Cerebellar nuclear complex (tissue), 1 donor: ENCODE data around the gene OR51L1.
"Not testable (repeated sequence)": the region's sequence is repeated elsewhere in the genome, so short reads cannot be mapped to it uniquely, and the experiment has no call there.

ENCODE experiments used
- DNase-seq, 2 experiments: peaks; one replicate each; lab custom pipeline; 2025; lab: John Stamatoyannopoulos, UW

Gene OR51L1

GRCh38 chr11:4994551-4994950, at the start of gene OR51L1:
OR51L1 (plus strand) TSS chr11:4994851; CDS start chr11:4998983, 4,132 bp downstream.
- DNase-seq: no peak

GRCh38 chr11:4947505-4947904, 47.1 kb upstream of the OR51L1 start, which contains the start of gene OR51A4:
OR51A4 (minus strand) TSS chr11:4947605; CDS start chr11:4947100, 505 bp downstream.
- no peak for DNase-seq

DNA sequence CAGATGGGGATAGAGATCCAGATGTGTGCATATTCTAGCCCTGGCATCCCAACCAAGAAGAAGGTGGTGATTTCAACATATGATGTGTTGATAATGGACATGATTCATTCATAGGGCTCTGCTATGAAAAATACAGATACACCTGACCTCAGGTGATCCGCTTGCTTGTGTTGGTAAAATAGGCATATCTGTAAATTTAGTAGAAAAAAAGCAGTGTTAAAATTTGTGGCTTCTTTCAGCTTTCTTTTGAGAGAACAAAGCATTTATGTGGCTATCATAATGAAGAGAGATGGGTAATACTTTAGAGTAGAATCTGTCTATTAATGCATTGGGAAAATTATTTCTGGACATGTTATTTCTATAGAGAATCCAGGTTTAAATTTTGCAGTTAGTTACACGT, 39.0 kb upstream of the OR51L1 start, which contains the start of gene OR51A2:
Gene OR51A2 (minus strand): TSS at position 101 of the 400 bp plus-strand sequence. CDS start 0 bp downstream, at position 101.
- not testable (repeated sequence) for DNase-seq

DNA sequence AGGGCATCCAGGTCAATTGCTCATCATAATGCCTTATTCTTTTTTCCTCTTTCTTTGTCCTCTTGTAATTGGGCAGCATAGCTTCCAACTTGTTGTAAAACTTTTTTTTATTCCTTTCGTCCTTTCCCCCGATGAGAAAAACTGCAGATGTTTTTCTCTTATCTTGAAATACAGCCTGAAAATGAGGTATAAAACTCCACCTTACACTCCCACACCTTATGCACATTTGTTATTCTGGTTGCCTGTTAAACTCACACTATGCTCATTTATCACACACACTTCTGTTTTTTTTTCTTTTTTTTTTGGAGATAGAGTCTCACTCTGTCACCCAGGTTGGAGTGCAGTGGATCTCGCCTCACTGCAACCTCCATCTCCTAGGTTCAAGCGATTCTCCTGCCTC, 37.3 kb upstream of the OR51L1 start:
- no peak for DNase-seq

DNA sequence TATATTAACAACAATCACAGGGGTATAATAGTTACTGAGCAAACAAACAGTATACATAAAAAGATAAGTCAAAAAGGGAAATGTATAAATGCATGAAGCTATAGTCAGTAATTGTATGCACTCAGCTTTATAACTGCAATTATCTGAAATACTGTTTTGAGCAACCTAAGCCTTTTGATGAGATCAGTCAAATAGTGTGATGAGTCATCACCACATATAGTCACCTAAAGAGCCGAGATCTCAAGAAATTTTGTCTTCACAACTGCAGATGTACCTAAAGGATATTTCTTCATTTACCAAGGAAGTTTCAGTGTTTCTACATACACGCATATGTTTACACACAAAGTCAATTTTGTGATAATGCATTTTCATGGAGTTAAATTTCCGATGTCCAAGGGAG, 33.8 kb upstream of the OR51L1 start:
- no peak for DNase-seq

DNA sequence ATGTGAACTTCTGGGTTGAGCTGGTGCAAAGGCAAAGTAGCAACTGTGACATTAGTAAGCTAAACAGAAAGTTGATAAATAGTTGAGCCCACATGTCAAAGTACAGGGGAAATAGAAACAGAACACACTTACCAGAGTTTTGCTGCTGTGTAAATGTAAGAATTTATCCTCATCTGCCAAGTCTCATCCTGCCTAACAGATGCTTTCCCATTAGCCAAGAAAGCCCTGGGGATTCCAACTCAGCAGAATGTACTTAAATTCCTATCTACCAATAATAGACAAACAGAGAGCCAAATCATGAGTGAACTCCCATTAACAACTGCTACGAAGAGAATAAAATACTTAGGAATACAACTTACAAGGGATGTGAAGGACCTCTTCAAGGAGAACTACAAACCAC, 31.8 kb upstream of the OR51L1 start:
- DNase-seq: no peak

GRCh38 chr11:4975436-4975835, 19.2 kb upstream of the OR51L1 start:
- DNase-seq: no peak

DNA sequence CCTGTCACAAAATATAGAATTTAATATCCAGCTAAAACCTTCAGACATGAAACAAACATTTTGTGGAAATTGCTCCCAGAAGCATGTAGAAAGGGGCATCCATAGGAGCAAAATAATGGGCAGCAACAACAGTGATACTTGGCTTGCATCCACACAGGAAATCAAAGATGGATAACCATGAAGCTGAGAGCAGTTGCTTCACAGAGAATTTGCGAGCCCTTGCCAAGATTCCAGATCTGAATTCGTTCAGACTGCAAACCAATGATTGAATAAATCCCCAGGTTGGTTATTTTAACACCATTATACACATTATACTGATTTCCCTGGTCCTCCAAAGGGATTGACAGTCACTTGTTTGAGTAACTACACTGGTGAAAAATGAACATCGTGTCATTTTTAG, 15.6 kb upstream of the OR51L1 start:
- no peak for DNase-seq

- DNase-seq: no peak
These were observed 12.0 kb upstream of the OR51L1 start for GRCh38 chr11:4982678-4983077.

GRCh38 chr11:4983841-4984240, 10.8 kb upstream of the OR51L1 start:
- no peak for DNase-seq

DNA sequence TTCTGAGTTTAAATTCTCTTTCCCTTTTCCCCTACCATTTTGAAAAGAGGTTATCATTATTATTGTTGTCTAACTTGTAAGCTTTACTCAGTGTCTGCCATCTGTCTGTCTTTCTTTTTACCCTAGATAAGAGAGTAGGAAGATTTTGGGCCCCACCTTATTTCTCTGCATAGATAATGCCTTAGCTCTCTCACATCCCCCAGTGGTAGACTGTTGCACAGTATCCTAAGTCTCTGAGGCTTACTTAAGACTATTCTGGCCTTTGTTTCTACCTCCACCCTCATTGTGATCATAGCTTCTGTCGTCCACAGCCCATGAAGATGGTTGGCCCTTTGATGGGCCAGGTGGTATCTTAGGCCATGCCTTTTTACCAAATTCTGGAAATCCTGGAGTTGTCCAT, 3.6 kb upstream of the OR51L1 start:
- DNase-seq: no peak

DNA sequence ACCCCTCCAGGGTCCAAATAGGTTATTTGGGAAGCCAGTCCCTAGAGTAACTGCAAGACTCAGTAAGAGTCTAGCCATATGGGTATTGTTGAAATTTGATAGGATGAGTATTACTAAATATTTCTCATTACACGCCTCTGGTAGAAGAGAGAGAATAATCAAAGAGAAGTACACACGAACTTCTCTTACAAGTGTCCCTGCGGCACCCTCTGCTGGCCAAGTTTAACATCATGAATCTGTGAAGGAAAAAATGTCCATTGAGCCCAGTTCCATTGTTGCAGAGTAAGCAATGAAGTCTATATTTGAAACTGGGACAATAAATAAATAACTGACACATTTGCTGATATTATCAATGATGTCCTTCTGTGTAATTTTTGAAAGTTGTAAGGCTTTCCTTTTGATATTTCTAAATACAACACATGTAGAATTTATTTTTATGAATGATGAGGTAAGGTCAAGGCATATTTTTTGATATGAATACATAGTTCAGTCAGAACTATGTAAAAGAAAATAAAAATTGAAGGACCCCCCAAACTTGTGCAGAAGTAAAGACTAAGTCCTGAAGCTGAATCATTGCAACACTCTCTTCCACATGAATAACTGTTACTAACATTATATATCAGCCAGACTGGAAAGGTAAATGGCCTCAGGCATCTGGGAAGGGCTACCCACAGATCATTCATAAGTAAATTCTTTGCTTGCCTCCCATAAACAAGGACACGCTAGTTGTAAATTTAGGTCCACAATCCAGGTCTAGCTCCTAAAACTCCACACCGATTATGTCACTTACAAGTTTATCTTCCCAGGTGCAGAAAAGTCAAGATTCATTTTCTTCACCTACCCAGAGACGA, 10.0 kb downstream of the OR51L1 start:
- no peak for DNase-seq

GRCh38 chr11:5007561-5007960, 12.9 kb downstream of the OR51L1 start:
- DNase-seq: no peak

GRCh38 chr11:5011254-5011653, 16.6 kb downstream of the OR51L1 start:
- no peak for DNase-seq

DNA sequence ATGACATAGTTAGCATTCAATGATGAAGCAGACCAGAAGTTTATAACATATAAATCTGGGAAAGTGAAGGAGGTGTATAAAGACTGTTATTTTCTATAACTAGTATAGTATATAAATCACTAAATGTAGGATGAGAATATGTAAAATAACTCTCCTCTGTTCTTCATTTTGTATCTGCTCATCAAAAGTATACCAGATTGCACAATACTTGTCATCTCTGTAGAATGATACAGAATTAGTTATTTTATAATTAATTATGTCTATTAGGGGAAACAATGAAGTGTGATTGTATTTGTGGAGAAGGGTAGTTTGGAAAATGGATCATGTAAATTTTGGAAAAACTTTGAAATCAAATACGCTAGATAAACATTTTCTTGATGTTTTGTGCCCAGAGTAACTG, 18.4 kb downstream of the OR51L1 start:
- DNase-seq: no peak

- no peak for DNase-seq
These were observed 27.3 kb downstream of the OR51L1 start for GRCh38 chr11:5021996-5022395.

DNA sequence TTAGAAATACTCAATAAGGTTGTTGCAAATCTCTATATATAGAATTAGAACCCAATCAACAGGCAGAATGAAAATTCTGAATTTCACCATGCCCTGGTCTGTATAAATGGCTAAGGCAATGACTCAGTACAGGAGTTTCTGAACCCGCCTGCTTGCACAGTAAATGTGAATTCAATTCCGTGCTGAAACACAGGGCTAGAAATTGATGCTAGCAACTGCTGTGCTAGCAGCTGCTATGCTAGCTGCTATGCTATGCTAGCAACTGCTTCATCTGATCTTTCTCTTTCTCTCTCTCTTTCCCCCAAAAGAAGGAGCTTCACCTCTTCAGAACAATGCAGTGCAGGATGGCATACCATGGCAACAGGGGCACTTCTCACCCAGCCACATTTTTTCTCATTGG, 42.0 kb downstream of the OR51L1 start:
- peak in 1 of 2 experiments; percentile 47 for DNase-seq

GRCh38 chr11:5037926-5038325, 43.3 kb downstream of the OR51L1 start:
- DNase-seq: no peak

GRCh38 chr11:5038341-5038740, 43.7 kb downstream of the OR51L1 start:
- peak; percentile 48 to 61 for DNase-seq

GRCh38 chr11:5040876-5041275, 46.2 kb downstream of the OR51L1 start:
- no peak for DNase-seq

DNA sequence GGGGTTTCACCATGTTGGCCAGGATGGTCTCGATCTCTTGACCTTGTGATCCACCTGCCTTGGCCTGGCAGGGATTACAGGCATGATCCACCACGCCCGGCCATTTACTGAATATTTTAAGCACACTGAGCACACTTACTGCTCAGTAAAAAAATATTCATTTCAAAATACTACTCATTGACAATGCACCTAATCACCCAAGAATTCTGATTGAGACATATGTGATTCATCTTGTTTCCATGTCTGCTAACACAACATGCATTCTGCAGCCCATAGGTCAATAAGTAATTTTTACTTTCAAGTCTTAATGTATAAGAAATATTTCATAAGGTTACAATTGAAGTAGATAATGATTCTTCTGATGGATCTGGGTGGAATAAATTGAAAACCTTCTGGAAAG, 47.4 kb downstream of the OR51L1 start:
- no peak for DNase-seq

DNA sequence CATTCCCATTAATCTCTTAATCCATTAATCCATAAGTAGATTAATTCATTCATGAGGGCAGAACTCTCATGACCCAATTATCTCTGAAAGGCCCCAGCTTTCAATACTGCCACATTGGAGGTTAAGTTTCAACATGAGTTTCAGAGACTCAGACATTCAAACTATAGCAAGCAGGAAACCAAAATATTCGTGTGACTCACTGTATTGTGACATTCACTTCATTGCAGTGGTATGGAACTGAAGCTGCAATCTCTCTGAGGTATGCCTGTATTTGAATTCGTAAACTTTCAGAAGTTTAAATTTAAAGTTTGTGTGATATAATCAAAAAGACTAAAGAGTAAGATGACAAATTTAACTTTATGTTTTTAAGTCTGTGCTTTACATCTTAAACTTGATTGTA, 48.7 kb downstream of the OR51L1 start:
- no peak for DNase-seq

DNA sequence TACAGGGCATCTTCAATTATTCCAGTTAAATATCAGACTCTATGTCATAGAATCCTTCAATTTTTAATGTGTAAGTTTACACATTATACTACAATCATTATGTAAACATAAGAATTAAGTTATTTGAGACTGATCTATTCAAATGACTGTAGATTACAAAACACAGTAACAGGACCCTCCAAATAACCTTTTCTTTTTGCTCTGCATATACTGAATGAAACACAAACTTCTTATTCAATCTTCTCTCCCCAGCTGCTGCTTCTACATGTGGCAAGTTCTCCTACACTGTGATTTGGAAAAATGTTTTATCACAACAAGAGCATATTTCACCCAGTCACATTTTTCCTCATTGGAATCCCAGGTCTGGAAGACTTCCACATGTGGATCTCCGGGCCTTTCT, 51.6 kb downstream of the OR51L1 start, which contains the start of gene OR52J3:
Gene OR52J3 (plus strand): TSS at position 301 of the 400 bp plus-strand sequence. CDS start 0 bp downstream, at position 301.
- DNase-seq: no peak
